ENCODE measurements around the gene MICAL3. TPM values are rescaled to one million over a fixed set of nuclear protein-coding genes. Genes with fewer than 3 reads are reported as not detected.

Gene MICAL3
- total RNA-seq, 6 experiments from 2014 or later, result 38.6 to 44.1 (median 39.7) TPM

- TF ChIP-seq CTCF (IDR thresholded peaks at IDR 0.05), result no peak
- no peaks in the 10 kb centered on the region for H3K27me3 Mint-ChIP-seq (ENCODE audit: insufficient read depth)
- no peaks in the 10 kb centered on the region for H3K9me3 Mint-ChIP-seq
- H3K36me3 Mint-ChIP-seq (ENCODE audit: low read depth), result peaks cover 20% of the 10 kb centered on the region; the same call in 1 of the 2 replicates
- H3K4me3 Mint-ChIP-seq, result no peak overlapping the region
- no peak for DNase-seq
- H3K27ac Mint-ChIP-seq, result no peak overlapping the region
- H3K4me1 Mint-ChIP-seq (ENCODE audit: low read depth), result peaks cover 46% of the 10 kb centered on the region
Measured at GRCh38 chr22:17906978-17907747, 117.2 kb downstream of the MICAL3 start.

GRCh38 chr22:17905445-17905844 lies 118.9 kb downstream of the MICAL3 start:
- H3K27ac Mint-ChIP-seq, result no peak overlapping the region
- no peaks in the 10 kb centered on the region; the same call in 1 of the 2 replicates for H3K27me3 Mint-ChIP-seq (ENCODE audit: insufficient read depth)
- H3K4me1 Mint-ChIP-seq (ENCODE audit: low read depth), result peaks cover 29% of the 10 kb centered on the region
- no peak for DNase-seq
- no peaks in the 10 kb centered on the region for H3K9me3 Mint-ChIP-seq
- peaks cover 20% of the 10 kb centered on the region; the same call in 1 of the 2 replicates for H3K36me3 Mint-ChIP-seq (ENCODE audit: low read depth)
- TF ChIP-seq CTCF (IDR thresholded peaks at IDR 0.05), result no peak
- H3K4me3 Mint-ChIP-seq, result no peak overlapping the region

- no peak for DNase-seq
Measured at GRCh38 chr22:17903564-17904295, 120.6 kb downstream of the MICAL3 start.

GRCh38 chr22:17902960-17903359 lies 121.4 kb downstream of the MICAL3 start:
- no peak for DNase-seq
- Mint-ChIP-seq H3K27ac (no peak overlapping the region), H3K4me1 (ENCODE audit: low read depth) (peaks cover 8% of the 10 kb centered on the region; the same call in 1 of the 2 replicates), H3K4me3 (no peak overlapping the region), H3K36me3 (ENCODE audit: low read depth) (peaks cover 20% of the 10 kb centered on the region; the same call in 1 of the 2 replicates), H3K27me3 (ENCODE audit: insufficient read depth) (no peaks in the 10 kb centered on the region; the same call in 1 of the 2 replicates), H3K9me3 (no peaks in the 10 kb centered on the region)
- no peak for TF ChIP-seq CTCF (IDR thresholded peaks at IDR 0.05)

More at GRCh38 chr22:17903564-17904295, 120.6 kb downstream of the MICAL3 start:
- H3K4me1 Mint-ChIP-seq (ENCODE audit: low read depth), result peaks cover 12% of the 10 kb centered on the region; the same call in 1 of the 2 replicates
- H3K36me3 Mint-ChIP-seq (ENCODE audit: low read depth), result peaks cover 20% of the 10 kb centered on the region; the same call in 1 of the 2 replicates
- no peak overlapping the region for H3K27ac Mint-ChIP-seq
- no peak for TF ChIP-seq CTCF (IDR thresholded peaks at IDR 0.05)
- no peaks in the 10 kb centered on the region; the same call in 1 of the 2 replicates for H3K27me3 Mint-ChIP-seq (ENCODE audit: insufficient read depth)
- H3K9me3 Mint-ChIP-seq, result no peaks in the 10 kb centered on the region
- H3K4me3 Mint-ChIP-seq, result no peak overlapping the region

- Mint-ChIP-seq H3K36me3 (ENCODE audit: low read depth) (peaks cover 6% of the 10 kb centered on the region), H3K27me3 (ENCODE audit: insufficient read depth) (no peaks in the 10 kb centered on the region; the same call in 1 of the 2 replicates)
Measured at GRCh38 chr22:17898375-17898774, 126.0 kb downstream of the MICAL3 start.

More at GRCh38 chr22:17898375-17898774, 126.0 kb downstream of the MICAL3 start:
- H3K9me3 Mint-ChIP-seq, result no peaks in the 10 kb centered on the region
- H3K4me3 Mint-ChIP-seq, result no peak overlapping the region
- no peaks in the 10 kb centered on the region for H3K4me1 Mint-ChIP-seq (ENCODE audit: low read depth)
- no peak for DNase-seq
- H3K27ac Mint-ChIP-seq, result no peak overlapping the region
- TF ChIP-seq CTCF (IDR thresholded peaks at IDR 0.05), result no peak

All from HFFc6 (cell line).